Endodermal cell (in vitro differentiated cells): Measurements from ENCODE around the gene LRRN1. TPM values are rescaled to one million over a fixed set of nuclear protein-coding genes. Genes with fewer than 3 reads are reported as not detected.

Source experiments
- DNase-seq: peaks from one replicate; pipeline ENCODE4 v3.0.0-alpha.2; 2017
- H3K27ac ChIP-seq: 2 replicates; pipeline ENCODE4 v1.5.1; 2013; ENCODE audit warnings: mild to moderate bottlenecking, low read depth, low read length, moderate library complexity
- H3K27me3 ChIP-seq: 2 replicates; pipeline ENCODE4 v1.6.1; 2013; ENCODE audit warnings: mild to moderate bottlenecking, low read length, moderate library complexity; ENCODE audit not compliant: insufficient read depth, control insufficient read depth, poor library complexity, severe bottlenecking
- H3K36me3 ChIP-seq: 2 replicates; pipeline ENCODE4 v1.7.0; 2013; ENCODE audit warnings: mild to moderate bottlenecking, low read length, moderate library complexity; ENCODE audit not compliant: control insufficient read depth, insufficient read depth
- H3K4me1 ChIP-seq: one replicate; pipeline ENCODE4 v1.7.0; 2013; ENCODE audit warnings: low read length; ENCODE audit not compliant: control insufficient read depth, insufficient read depth
- H3K4me3 ChIP-seq: 2 replicates; pipeline ENCODE4 v1.5.1; 2013; ENCODE audit warnings: mild to moderate bottlenecking, low read length, moderate library complexity
- H3K9ac ChIP-seq: 2 replicates; pipeline ENCODE4 v1.6.1; 2013; ENCODE audit warnings: mild to moderate bottlenecking, low read length, moderate library complexity; ENCODE audit not compliant: poor library complexity, severe bottlenecking; ENCODE audit errors: extremely low read depth
- H3K9me3 ChIP-seq: 2 replicates; pipeline ENCODE4 v1.6.1; 2013; ENCODE audit warnings: mild to moderate bottlenecking, low read length, moderate library complexity; ENCODE audit not compliant: control insufficient read depth
- H3K27ac Mint-ChIP-seq: 2 replicates; pipeline ENCODE4 v1.8.0; 2020; ENCODE audit warnings: mixed read lengths
- H3K27me3 Mint-ChIP-seq: 2 replicates; pipeline ENCODE4 v1.8.0; 2021; ENCODE audit warnings: mild to moderate bottlenecking, mixed read lengths; ENCODE audit not compliant: insufficient read depth
- H3K36me3 Mint-ChIP-seq: 2 replicates; pipeline ENCODE4 v1.8.0; 2020; ENCODE audit warnings: low read depth, mixed read lengths
- H3K4me1 Mint-ChIP-seq: 2 replicates; pipeline ENCODE4 v1.8.0; 2020; ENCODE audit warnings: mixed read lengths
- H3K4me3 Mint-ChIP-seq: 2 replicates; pipeline ENCODE4 v1.8.0; 2020; ENCODE audit warnings: mild to moderate bottlenecking, moderate library complexity, mixed read lengths
- H3K9me3 Mint-ChIP-seq: 2 replicates; pipeline ENCODE4 v1.8.0; 2020; ENCODE audit warnings: mild to moderate bottlenecking, mixed read lengths
- CTCF ChIP-seq: fragments of 200-600 bp; sonication (generic); conservative IDR thresholded peaks from 2 replicates; pipeline ENCODE4 v1.5.0; 2021; ENCODE audit warnings: antibody characterized with exemption, mild to moderate bottlenecking
- WGBS, 2 experiments: methylation state at CpG; one replicate each; pipeline versions ENCODE4 v1.1.5 to v1.1.7; 2013; ENCODE audit warnings: missing lambda C conversion rate in 2 of 2, mixed read lengths in 1 of 2; ENCODE audit not compliant: insufficient coverage in 1 of 2, insufficient read length in 1 of 2; 5-methylcytosine and 5-hydroxymethylcytosine counted together
- total RNA-seq, 2 donors: library from RNA; stranded (reverse); fragmentation: NEBNext Ultra II Directional in 1 of 2; extraction: Animal tissue kit (Norgen Biotek cat#: 25700) in 1 of 2; gene quantifications; 2 replicates in 1 of 2; 3 replicates in 1 of 2; pipeline ENCODE4 v1.2.1, GENCODE V29; 2021

The LRRN1 gene
- total RNA-seq, 2 donors from 2014 or later, result 109 to 222 TPM

GRCh38 chr3:3783210-3783609 lies 16.0 kb upstream of the LRRN1 start:
- H3K27ac ChIP-seq, result no peak overlapping the region
- no peak overlapping the region for H3K9ac ChIP-seq
- no peaks in the 10 kb centered on the region for H3K36me3 ChIP-seq
- Mint-ChIP-seq H3K36me3 (no peaks in the 10 kb centered on the region), H3K9me3 (no peaks in the 10 kb centered on the region), H3K4me3 (no peak overlapping the region), H3K27ac (no peak overlapping the region), H3K27me3 (no peaks in the 10 kb centered on the region), H3K4me1 (no peaks in the 10 kb centered on the region)
- H3K9me3 ChIP-seq, result no peaks in the 10 kb centered on the region
- no peaks in the 10 kb centered on the region for H3K4me1 ChIP-seq
- WGBS, 2 experiments, result 94 to 100% methylated on average over 4 of the region's 4 CpGs
- DNase-seq, result no peak
- TF ChIP-seq CTCF, result no peak
- no peak overlapping the region for H3K4me3 ChIP-seq
- no peaks in the 10 kb centered on the region for H3K27me3 ChIP-seq

- H3K27ac Mint-ChIP-seq, result no peak overlapping the region
- TF ChIP-seq CTCF, result no peak
- no peak for DNase-seq
- no peaks in the 10 kb centered on the region for H3K4me1 Mint-ChIP-seq
- no peaks in the 10 kb centered on the region for H3K36me3 Mint-ChIP-seq
- no peaks in the 10 kb centered on the region for H3K4me1 ChIP-seq
- H3K27ac ChIP-seq, result no peak overlapping the region
- WGBS, 2 experiments, result 88 to 93% methylated on average over 3 to 5 of the region's 5 CpGs
- no peak overlapping the region for H3K4me3 ChIP-seq
- H3K36me3 ChIP-seq, result no peaks in the 10 kb centered on the region
- no peaks in the 10 kb centered on the region for H3K27me3 Mint-ChIP-seq
- H3K9me3 ChIP-seq, result no peaks in the 10 kb centered on the region
- no peak overlapping the region for H3K4me3 Mint-ChIP-seq
- H3K9me3 Mint-ChIP-seq, result no peaks in the 10 kb centered on the region
- no peak overlapping the region for H3K9ac ChIP-seq
- no peaks in the 10 kb centered on the region for H3K27me3 ChIP-seq
Observed at GRCh38 chr3:3783696-3784095, 15.5 kb upstream of the LRRN1 start.

- Mint-ChIP-seq H3K4me3 (no peak overlapping the region), H3K36me3 (peaks cover 4% of the 10 kb centered on the region), H3K4me1 (no peaks in the 10 kb centered on the region), H3K9me3 (peaks cover 8% of the 10 kb centered on the region), H3K27ac (no peak overlapping the region), H3K27me3 (peaks cover 17% of the 10 kb centered on the region)
- Histone ChIP-seq H3K9me3 (peaks cover 9% of the 10 kb centered on the region), H3K36me3 (no peaks in the 10 kb centered on the region), H3K9ac (no peak overlapping the region), H3K4me3 (no peak overlapping the region), H3K27me3 (no peaks in the 10 kb centered on the region), H3K4me1 (peaks cover 2% of the 10 kb centered on the region), H3K27ac (no peak overlapping the region)
- 88% methylated on average over 1 of the region's 1 CpG; no CpG with 5 or more reads in 1 of the 2 experiments for WGBS, 2 experiments
- TF ChIP-seq CTCF, result no peak
- DNase-seq, result no peak
Observed at GRCh38 chr3:3792391-3792790, 6.8 kb upstream of the LRRN1 start.
